ENCODE results near the gene ST3GAL3. TPM values are rescaled to one million over a fixed set of nuclear protein-coding genes. Genes with fewer than 3 reads are reported as not detected.

Gene ST3GAL3
- total RNA-seq, 1 donor from 2014 or later: 11.4 TPM

- TF ChIP-seq EZH2 (IDR thresholded peaks at IDR 0.05; ENCODE audit: insufficient read depth, low read length): no peak
- no peak for TF ChIP-seq CTCF (IDR thresholded peaks at IDR 0.05; ENCODE audit: insufficient read depth, low read depth, low read length)
- Mint-ChIP-seq H3K4me1 (ENCODE audit: low read depth, unreplicated experiment) (peaks cover 12% of the 10 kb centered on the region), H3K36me3 (ENCODE audit: low read depth, unreplicated experiment) (peaks cover 8% of the 10 kb centered on the region), H3K9me3 (ENCODE audit: unreplicated experiment) (no peaks in the 10 kb centered on the region), H3K27me3 (ENCODE audit: low read depth, unreplicated experiment) (no peaks in the 10 kb centered on the region), H3K4me3 (ENCODE audit: unreplicated experiment) (peak overlapping the region; percentile 91), H3K27ac (ENCODE audit: unreplicated experiment) (peak overlapping the region; percentile 73)
- no peaks in the 10 kb centered on the region for H3K27me3 ChIP-seq (ENCODE audit: insufficient read depth, low read length)
- peaks cover 43% of the 10 kb centered on the region for H4K20me1 ChIP-seq (ENCODE audit: insufficient read depth, low read length)
- H3K9me3 ChIP-seq (ENCODE audit: insufficient read depth, low read depth, low read length): no peaks in the 10 kb centered on the region
- peak overlapping the region; percentile 96 for H3K9ac ChIP-seq (ENCODE audit: low read length)
- peak overlapping the region; percentile 63 for H3K4me3 ChIP-seq (ENCODE audit: insufficient read depth, low read depth, low read length)
- no peaks in the 10 kb centered on the region for H3K36me3 ChIP-seq (ENCODE audit: insufficient read depth, low read length)
- peak overlapping the region; percentile 99 for H3K27ac ChIP-seq (ENCODE audit: low read depth, low read length)
- peak overlapping the region; percentile 95 for H2AFZ ChIP-seq (ENCODE audit: low read depth, low read length)
- DNase-seq (ENCODE audit: low read depth) (no peak), FAIRE-seq (no peak)
- peak overlapping the region; percentile 87 for H3K4me2 ChIP-seq (ENCODE audit: low read length)
- peaks cover 10% of the 10 kb centered on the region for H3K4me1 ChIP-seq (ENCODE audit: insufficient read depth, low read length)
- peaks cover 33% of the 10 kb centered on the region for H3K79me2 ChIP-seq (ENCODE audit: insufficient read depth, low read length)
Measured at GRCh38 chr1:43947061-43947873, 239.9 kb downstream of the ST3GAL3 start.

- H3K27me3 Mint-ChIP-seq (ENCODE audit: low read depth, unreplicated experiment): no peaks in the 10 kb centered on the region
- H3K9ac ChIP-seq (ENCODE audit: low read length): peak overlapping the region; percentile 96
- DNase-seq (ENCODE audit: low read depth) (no peak), FAIRE-seq (no peak)
- no peaks in the 10 kb centered on the region for H3K36me3 ChIP-seq (ENCODE audit: insufficient read depth, low read length)
- H3K36me3 Mint-ChIP-seq (ENCODE audit: low read depth, unreplicated experiment): peaks cover 8% of the 10 kb centered on the region
- H3K79me2 ChIP-seq (ENCODE audit: insufficient read depth, low read length): peaks cover 36% of the 10 kb centered on the region
- H3K4me2 ChIP-seq (ENCODE audit: low read length): peak overlapping the region; percentile 87
- peaks cover 47% of the 10 kb centered on the region for H4K20me1 ChIP-seq (ENCODE audit: insufficient read depth, low read length)
- H3K4me1 Mint-ChIP-seq (ENCODE audit: low read depth, unreplicated experiment): peaks cover 12% of the 10 kb centered on the region
- no peak overlapping the region for H3K27ac ChIP-seq (ENCODE audit: low read depth, low read length)
- H2AFZ ChIP-seq (ENCODE audit: low read depth, low read length): no peak overlapping the region
- TF ChIP-seq CTCF (IDR thresholded peaks at IDR 0.05; ENCODE audit: insufficient read depth, low read depth, low read length) (no peak), EZH2 (IDR thresholded peaks at IDR 0.05; ENCODE audit: insufficient read depth, low read length) (no peak)
- H3K9me3 ChIP-seq (ENCODE audit: insufficient read depth, low read depth, low read length): no peaks in the 10 kb centered on the region
- no peaks in the 10 kb centered on the region for H3K9me3 Mint-ChIP-seq (ENCODE audit: unreplicated experiment)
- peak overlapping the region; percentile 91 for H3K4me3 Mint-ChIP-seq (ENCODE audit: unreplicated experiment)
- H3K4me1 ChIP-seq (ENCODE audit: insufficient read depth, low read length): peaks cover 10% of the 10 kb centered on the region
- H3K4me3 ChIP-seq (ENCODE audit: insufficient read depth, low read depth, low read length): peak overlapping the region; percentile 63
- no peaks in the 10 kb centered on the region for H3K27me3 ChIP-seq (ENCODE audit: insufficient read depth, low read length)
- H3K27ac Mint-ChIP-seq (ENCODE audit: unreplicated experiment): no peak overlapping the region
Measured at GRCh38 chr1:43947874-43948437, 240.6 kb downstream of the ST3GAL3 start.

- Histone ChIP-seq H4K20me1 (ENCODE audit: insufficient read depth, low read length) (peaks cover 64% of the 10 kb centered on the region), H3K4me2 (ENCODE audit: low read length) (no peak overlapping the region), H3K79me2 (ENCODE audit: insufficient read depth, low read length) (peaks cover 50% of the 10 kb centered on the region), H3K9ac (ENCODE audit: low read length) (no peak overlapping the region), H3K27ac (ENCODE audit: low read depth, low read length) (no peak overlapping the region), H3K27me3 (ENCODE audit: insufficient read depth, low read length) (no peaks in the 10 kb centered on the region), H3K4me3 (ENCODE audit: insufficient read depth, low read depth, low read length) (no peak overlapping the region), H2AFZ (ENCODE audit: low read depth, low read length) (no peak overlapping the region), H3K36me3 (ENCODE audit: insufficient read depth, low read length) (no peaks in the 10 kb centered on the region), H3K9me3 (ENCODE audit: insufficient read depth, low read depth, low read length) (no peaks in the 10 kb centered on the region), H3K4me1 (ENCODE audit: insufficient read depth, low read length) (peaks cover 10% of the 10 kb centered on the region)
- FAIRE-seq (no peak), DNase-seq (ENCODE audit: low read depth) (no peak)
- no peak overlapping the region for H3K4me3 Mint-ChIP-seq (ENCODE audit: unreplicated experiment)
- H3K4me1 Mint-ChIP-seq (ENCODE audit: low read depth, unreplicated experiment): peaks cover 12% of the 10 kb centered on the region
- peaks cover 9% of the 10 kb centered on the region for H3K36me3 Mint-ChIP-seq (ENCODE audit: low read depth, unreplicated experiment)
- no peak overlapping the region for H3K27ac Mint-ChIP-seq (ENCODE audit: unreplicated experiment)
- no peaks in the 10 kb centered on the region for H3K9me3 Mint-ChIP-seq (ENCODE audit: unreplicated experiment)
- TF ChIP-seq EZH2 (IDR thresholded peaks at IDR 0.05; ENCODE audit: insufficient read depth, low read length) (no peak), CTCF (IDR thresholded peaks at IDR 0.05; ENCODE audit: insufficient read depth, low read depth, low read length) (no peak)
- H3K27me3 Mint-ChIP-seq (ENCODE audit: low read depth, unreplicated experiment): no peaks in the 10 kb centered on the region
Measured at GRCh38 chr1:43949678-43950077, 242.3 kb downstream of the ST3GAL3 start.

Data from astrocyte (in vitro differentiated cells and primary cell).